ENCODE measurements around the gene BEX3.

BEX3 gene

GRCh38 chrX:103415068-103415467 is 38.7 kb downstream of the BEX3 start:
- FAIRE-seq (no peak), DNase-seq (ENCODE audit: insufficient read length, low spot score) (no peak)
- TF ChIP-seq POLR2A (IDR thresholded peaks at IDR 0.05; ENCODE audit: low read depth, low read length), result no peak
- no peak for TF ChIP-seq POLR2AphosphoS5 (IDR thresholded peaks at IDR 0.05; ENCODE audit: low read depth, low read length)
- no peak for TF ChIP-seq TAF1 (IDR thresholded peaks at IDR 0.05; ENCODE audit: low read depth, low read length)
- no peak for TF ChIP-seq POU2F2 (IDR thresholded peaks at IDR 0.05; ENCODE audit: low read depth, low read length)

GRCh38 chrX:103415528-103415927 is 39.2 kb downstream of the BEX3 start:
- FAIRE-seq (no peak), DNase-seq (ENCODE audit: insufficient read length, low spot score) (no peak)
- no peak for TF ChIP-seq SPI1 (IDR thresholded peaks at IDR 0.05; ENCODE audit: low read depth, low read length)
- TF ChIP-seq POLR2A (IDR thresholded peaks at IDR 0.05; ENCODE audit: low read depth, low read length), result no peak

GRCh38 chrX:103417370-103417769 is 41.0 kb downstream of the BEX3 start:
- no peak for FAIRE-seq
- DNase-seq (ENCODE audit: insufficient read length, low spot score), result no peak
- TF ChIP-seq POU2F2 (IDR thresholded peaks at IDR 0.05; ENCODE audit: low read depth, low read length) (no peak), POLR2AphosphoS5 (IDR thresholded peaks at IDR 0.05; ENCODE audit: low read depth, low read length) (no peak), PAX5 (IDR thresholded peaks at IDR 0.05; ENCODE audit: insufficient read depth, low read length, severe bottlenecking) (no peak), SPI1 (IDR thresholded peaks at IDR 0.05; ENCODE audit: low read depth, low read length) (no peak), TAF1 (IDR thresholded peaks at IDR 0.05; ENCODE audit: low read depth, low read length) (no peak), POLR2A (IDR thresholded peaks at IDR 0.05; ENCODE audit: low read depth, low read length) (no peak)

GRCh38 chrX:103417933-103418332 is 41.6 kb downstream of the BEX3 start:
- DNase-seq (ENCODE audit: insufficient read length, low spot score) (no peak), FAIRE-seq (no peak)
- TF ChIP-seq PAX5 (IDR thresholded peaks at IDR 0.05; ENCODE audit: insufficient read depth, low read length, severe bottlenecking), result no peak
- TF ChIP-seq POLR2AphosphoS5 (IDR thresholded peaks at IDR 0.05; ENCODE audit: low read depth, low read length), result no peak
- TF ChIP-seq TAF1 (IDR thresholded peaks at IDR 0.05; ENCODE audit: low read depth, low read length), result no peak
- TF ChIP-seq POLR2A (IDR thresholded peaks at IDR 0.05; ENCODE audit: low read depth, low read length), result no peak
- TF ChIP-seq POU2F2 (IDR thresholded peaks at IDR 0.05; ENCODE audit: low read depth, low read length), result no peak
- TF ChIP-seq SPI1 (IDR thresholded peaks at IDR 0.05; ENCODE audit: low read depth, low read length), result no peak

GRCh38 chrX:103418811-103419340 is 42.5 kb downstream of the BEX3 start:
- FAIRE-seq, result no peak

GRCh38 chrX:103423955-103424638 is 47.8 kb downstream of the BEX3 start:
- no peak for DNase-seq (ENCODE audit: insufficient read length, low spot score)
- no peak for FAIRE-seq
- TF ChIP-seq POLR2A (IDR thresholded peaks at IDR 0.05; ENCODE audit: low read depth, low read length) (no peak), TAF1 (IDR thresholded peaks at IDR 0.05; ENCODE audit: low read depth, low read length) (no peak), SPI1 (IDR thresholded peaks at IDR 0.05; ENCODE audit: low read depth, low read length) (no peak), PAX5 (IDR thresholded peaks at IDR 0.05; ENCODE audit: insufficient read depth, low read length, severe bottlenecking) (no peak), POU2F2 (IDR thresholded peaks at IDR 0.05; ENCODE audit: low read depth, low read length) (no peak), POLR2AphosphoS5 (IDR thresholded peaks at IDR 0.05; ENCODE audit: low read depth, low read length) (no peak)

More at GRCh38 chrX:103418811-103419340, 42.5 kb downstream of the BEX3 start:
- no peak for DNase-seq (ENCODE audit: insufficient read length, low spot score)
- no peak for TF ChIP-seq POU2F2 (IDR thresholded peaks at IDR 0.05; ENCODE audit: low read depth, low read length)
- TF ChIP-seq TAF1 (IDR thresholded peaks at IDR 0.05; ENCODE audit: low read depth, low read length), result no peak
- TF ChIP-seq POLR2A (IDR thresholded peaks at IDR 0.05; ENCODE audit: low read depth, low read length), result no peak
- TF ChIP-seq POLR2AphosphoS5 (IDR thresholded peaks at IDR 0.05; ENCODE audit: low read depth, low read length), result no peak
- TF ChIP-seq SPI1 (IDR thresholded peaks at IDR 0.05; ENCODE audit: low read depth, low read length), result no peak
- no peak for TF ChIP-seq PAX5 (IDR thresholded peaks at IDR 0.05; ENCODE audit: insufficient read depth, low read length, severe bottlenecking)
